Spleen (tissue), 11 donors: Measurements from ENCODE around the gene CIP2A. TPM values are rescaled to one million over a fixed set of nuclear protein-coding genes. Genes with fewer than 3 reads are reported as not detected.

Experiments
- DNase-seq: peaks from one replicate; pipeline ENCODE4 v3.0.0-alpha.2; 2020
- H3K27ac ChIP-seq, 8 donors: fragments of 200-600 bp; sonication (generic) in 7 of 8; 1 replicate in 4 of 8; 2 replicates in 4 of 8; pipeline versions ENCODE4 v1.5.0 to v1.8.0; 2016 to 2021; ENCODE audit warnings: inconsistent platforms in 4 of 8, mild to moderate bottlenecking in 4 of 8, moderate library complexity in 1 of 8
- H3K27me3 ChIP-seq, 7 donors: fragments of 200-600 bp; sonication (generic) in 6 of 7; replicated peaks in 1 of 7; 1 replicate in 4 of 7; 2 replicates in 3 of 7; pipeline versions ENCODE4 v1.5.0 to v1.8.0; 2016 to 2021; ENCODE audit warnings: inconsistent platforms in 3 of 7, mild to moderate bottlenecking in 1 of 7
- H3K36me3 ChIP-seq, 6 donors: fragments of 200-600 bp; sonication (generic) in 5 of 6; 1 replicate in 4 of 6; 2 replicates in 2 of 6; pipeline versions ENCODE4 v1.5.0 to v1.8.0; 2016 to 2021; ENCODE audit warnings: inconsistent platforms in 2 of 6
- H3K4me1 ChIP-seq, 6 donors: fragments of 200-600 bp; sonication (generic) in 5 of 6; 1 replicate in 3 of 6; 2 replicates in 3 of 6; pipeline versions ENCODE4 v1.5.0 to v1.8.0; 2016 to 2021; ENCODE audit warnings: inconsistent platforms in 3 of 6
- H3K4me3 ChIP-seq, 8 donors: fragments of 200-600 bp; sonication (generic) in 7 of 8; 1 replicate in 4 of 8; 2 replicates in 4 of 8; pipeline versions ENCODE4 v1.5.0 to v1.8.0; 2016 to 2021; ENCODE audit warnings: inconsistent platforms in 4 of 8, mild to moderate bottlenecking in 4 of 8, moderate library complexity in 2 of 8
- H3K9me3 ChIP-seq, 8 donors: fragments of 200-600 bp; sonication (generic) in 7 of 8; 1 replicate in 4 of 8; 2 replicates in 4 of 8; pipeline versions ENCODE4 v1.5.0 to v1.8.0; 2016 to 2021; ENCODE audit warnings: inconsistent platforms in 4 of 8
- POLR2A ChIP-seq, 3 donors: fragments of 450-650 bp; IDR thresholded peaks; one replicate each; pipeline ENCODE4 v1.5.1; 2017; ENCODE audit warnings: antibody characterized with exemption in 3 of 3, mild to moderate bottlenecking in 1 of 3
- POLR2AphosphoS5 ChIP-seq, 3 donors: sonication (generic); formaldehyde crosslinking; IDR thresholded peaks; one replicate each; pipeline ENCODE4 v1.5.1; 2017; ENCODE audit warnings: antibody characterized with exemption in 3 of 3
- WGBS, 5 donors: extraction: QIAGEN DNeasy Blood & Tissue Kit in 3 of 5; methylation state at CpG; one replicate each; pipeline versions ENCODE4 v1.1.5 to v1.1.7; 2013 to 2018; 5-methylcytosine and 5-hydroxymethylcytosine counted together
- intact Hi-C: fragments of 100-400 bp; cut with DNase I; formaldehyde crosslinking; loops from one replicate; pipeline ENCODE4 v1.15.0; 2023; ENCODE audit warnings: low total_unique reads
- polyA plus RNA-seq, 3 donors: library from polyadenylated mRNA; stranded (reverse); fragments of 200-250 nt; gene quantifications; one replicate each; pipeline ENCODE4 v1.2.1, GENCODE V29; 2013
- total RNA-seq, 7 donors: library from RNA; depleted of rRNA in 3 of 7; stranded (reverse); fragments of >200 nt in 3 of 7; fragmentation: NEBNext Ultra II Directional in 4 of 7; extraction: Animal tissue kit (Norgen Biotek cat#: 25700) in 4 of 7; gene quantifications; one replicate each; pipeline versions ENCODE4 v1.1.0 to v1.2.1, GENCODE V29; 2016 to 2021
- TF ChIP-seq, protein P1 (sequence below), 11 experiments: fragments of 200-600 bp in 7 of 11; fragments of 450-650 bp in 4 of 11; sonication (generic) in 4 of 11; IDR thresholded peaks in 8 of 11; conservative IDR thresholded peaks in 3 of 11; 1 replicate in 7 of 11; 2 replicates in 4 of 11; pipeline versions ENCODE4 v1.4.0 to v1.8.0; 2016 to 2021; ENCODE audit warnings: antibody characterized with exemption in 11 of 11, inconsistent platforms in 4 of 11, mild to moderate bottlenecking in 1 of 11
- donor health status: healthy with polysubstance abuse.
- donor health status: DM: no; HTN: no; CAD: no; lungs with moderate emphysema.
- donor health status: DM: no; HTN: no; CAD: no.
- donor health status: Bipolar disorder and iron deficiency.
- donor health status: healthy.
- donor health status: DM: no; HTN: no; CAD: no.
- donor health status: DM: yes; HTN: yes; CAD: no.

The CIP2A gene
- total and polyA plus RNA-seq, 10 donors, result 2.2 to 15.7 (median 8.1) TPM

DNA sequence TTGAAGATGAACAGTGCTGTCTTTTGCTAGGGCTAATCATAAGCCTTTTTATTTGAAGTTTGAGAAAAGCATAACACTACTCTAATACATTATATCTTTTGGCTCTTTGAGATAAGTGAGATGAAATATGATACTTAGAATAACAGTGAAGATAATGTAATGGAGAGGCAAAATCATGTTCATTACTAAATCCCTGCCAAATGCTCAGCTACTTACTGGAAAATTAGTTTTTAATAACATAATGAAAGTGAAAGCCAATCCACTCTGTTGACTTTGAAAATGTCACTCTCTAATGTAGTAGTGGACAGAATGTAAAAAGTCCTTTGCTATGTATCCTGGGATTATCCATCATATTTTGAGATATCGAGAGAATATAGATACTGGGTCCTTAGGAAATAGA lies 43.0 kb downstream of the CIP2A start:
- no peak for DNase-seq
- Histone ChIP-seq H3K9me3 (no peaks in the 10 kb centered on the region), H3K4me3 (peak overlapping the region in 5 of 8 donors; percentile 4 to 56 (median 14)), H3K4me1 (peaks cover 0 to 20% (median 16%) of the 10 kb centered on the region in 6 donors), H3K27ac (peak overlapping the region in 6 of 8 donors; percentile 22 to 58 (median 34)), H3K27me3 (no peaks in the 10 kb centered on the region), H3K36me3 (peaks cover 0 to 36% (median 0%) of the 10 kb centered on the region in 6 donors)
- TF ChIP-seq POLR2AphosphoS5 (IDR thresholded peaks at IDR 0.05), result no peak
- WGBS, 5 donors, result 65 to 82% (median 74%) methylated on average over 1 of the region's 1 CpG
- intact Hi-C loops, result no loop called here

- 34 to 60% (median 50%) methylated on average over 4 of the region's 4 CpGs for WGBS, 5 donors
- intact Hi-C loops, result no loop called here
- no peak for TF ChIP-seq POLR2AphosphoS5 (IDR thresholded peaks at IDR 0.05)
- TF ChIP-seq POLR2A (IDR thresholded peaks at IDR 0.05), result no peak
Measured at GRCh38 chr3:108538083-108538482, 51.2 kb downstream of the CIP2A start.

GRCh38 chr3:108528459-108529252 lies 60.6 kb downstream of the CIP2A start:
- H3K27ac ChIP-seq, result peak overlapping the region in 3 of 8 donors; percentile 2 to 24 (median 5)

More at GRCh38 chr3:108538083-108538482, 51.2 kb downstream of the CIP2A start:
- Histone ChIP-seq H3K27ac (peak overlapping the region in 1 of 8 donors; percentile 11), H3K4me3 (no peak overlapping the region), H3K4me1 (peaks cover 0 to 9% (median 2%) of the 10 kb centered on the region in 6 donors), H3K9me3 (no peaks in the 10 kb centered on the region), H3K27me3 (no peaks in the 10 kb centered on the region), H3K36me3 (peaks cover 0 to 5% (median 0%) of the 10 kb centered on the region in 6 donors)
- DNase-seq, result no peak

DNA sequence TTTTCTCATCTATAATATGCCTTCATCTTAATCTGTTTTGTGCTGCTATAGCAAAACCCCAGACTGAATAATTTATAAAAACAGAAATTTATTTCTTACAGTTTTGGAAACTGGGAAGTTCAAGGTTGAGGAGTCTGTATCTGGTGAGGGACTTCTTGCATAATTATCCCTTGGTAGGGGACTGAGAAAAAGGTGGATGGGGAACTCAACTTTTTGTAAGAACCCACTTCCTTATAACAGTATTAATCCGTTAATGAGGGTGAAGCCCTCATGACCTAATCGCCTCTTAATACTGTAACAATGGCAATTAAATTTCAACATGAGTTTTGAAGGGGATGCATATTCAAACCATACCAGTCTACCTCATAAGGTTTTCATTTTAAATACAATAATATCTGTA lies 61.4 kb downstream of the CIP2A start:
- H3K27ac ChIP-seq, result no peak overlapping the region
- H3K4me3 ChIP-seq, result no peak overlapping the region
- H3K27me3 ChIP-seq, result no peaks in the 10 kb centered on the region
- TF ChIP-seq POLR2A (IDR thresholded peaks at IDR 0.05) (no peak), POLR2AphosphoS5 (IDR thresholded peaks at IDR 0.05) (no peak)
- TF ChIP-seq, protein P1, sequence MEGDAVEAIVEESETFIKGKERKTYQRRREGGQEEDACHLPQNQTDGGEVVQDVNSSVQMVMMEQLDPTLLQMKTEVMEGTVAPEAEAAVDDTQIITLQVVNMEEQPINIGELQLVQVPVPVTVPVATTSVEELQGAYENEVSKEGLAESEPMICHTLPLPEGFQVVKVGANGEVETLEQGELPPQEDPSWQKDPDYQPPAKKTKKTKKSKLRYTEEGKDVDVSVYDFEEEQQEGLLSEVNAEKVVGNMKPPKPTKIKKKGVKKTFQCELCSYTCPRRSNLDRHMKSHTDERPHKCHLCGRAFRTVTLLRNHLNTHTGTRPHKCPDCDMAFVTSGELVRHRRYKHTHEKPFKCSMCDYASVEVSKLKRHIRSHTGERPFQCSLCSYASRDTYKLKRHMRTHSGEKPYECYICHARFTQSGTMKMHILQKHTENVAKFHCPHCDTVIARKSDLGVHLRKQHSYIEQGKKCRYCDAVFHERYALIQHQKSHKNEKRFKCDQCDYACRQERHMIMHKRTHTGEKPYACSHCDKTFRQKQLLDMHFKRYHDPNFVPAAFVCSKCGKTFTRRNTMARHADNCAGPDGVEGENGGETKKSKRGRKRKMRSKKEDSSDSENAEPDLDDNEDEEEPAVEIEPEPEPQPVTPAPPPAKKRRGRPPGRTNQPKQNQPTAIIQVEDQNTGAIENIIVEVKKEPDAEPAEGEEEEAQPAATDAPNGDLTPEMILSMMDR (IDR thresholded peaks at IDR 0.05 in 8 of 11, conservative IDR thresholded peaks at IDR 0.05 in 3 of 11), result no peak
- H3K9me3 ChIP-seq, result no peaks in the 10 kb centered on the region
- peaks cover 0 to 15% (median 5%) of the 10 kb centered on the region in 6 donors for H3K4me1 ChIP-seq
- DNase-seq, result no peak
- intact Hi-C loops, result no loop called here
- WGBS, 5 donors, result 34 to 73% (median 66%) methylated on average over 2 of the region's 2 CpGs
- no peaks in the 10 kb centered on the region for H3K36me3 ChIP-seq

More at GRCh38 chr3:108528459-108529252, 60.6 kb downstream of the CIP2A start:
- Histone ChIP-seq H3K4me1 (peaks cover 0 to 15% (median 5%) of the 10 kb centered on the region in 6 donors), H3K27me3 (no peaks in the 10 kb centered on the region), H3K9me3 (no peaks in the 10 kb centered on the region), H3K4me3 (no peak overlapping the region), H3K36me3 (no peaks in the 10 kb centered on the region)
- TF ChIP-seq POLR2A (IDR thresholded peaks at IDR 0.05) (no peak), POLR2AphosphoS5 (IDR thresholded peaks at IDR 0.05) (no peak)
- TF ChIP-seq, protein P1 (IDR thresholded peaks at IDR 0.05 in 8 of 11, conservative IDR thresholded peaks at IDR 0.05 in 3 of 11), result no peak
- no peak for DNase-seq
- intact Hi-C loops, result no loop called here
- WGBS, 5 donors, result 32 to 43% (median 38%) methylated on average over 3 of the region's 3 CpGs

GRCh38 chr3:108527109-108527508 lies 62.1 kb downstream of the CIP2A start:
- H3K27ac ChIP-seq, result no peak overlapping the region
- no peaks in the 10 kb centered on the region for H3K9me3 ChIP-seq
- H3K4me3 ChIP-seq, result no peak overlapping the region
- no peaks in the 10 kb centered on the region for H3K36me3 ChIP-seq
- H3K4me1 ChIP-seq, result peaks cover 0 to 15% (median 5%) of the 10 kb centered on the region in 6 donors
- TF ChIP-seq, protein P1 (IDR thresholded peaks at IDR 0.05 in 8 of 11, conservative IDR thresholded peaks at IDR 0.05 in 3 of 11), result no peak
- TF ChIP-seq POLR2AphosphoS5 (IDR thresholded peaks at IDR 0.05) (no peak), POLR2A (IDR thresholded peaks at IDR 0.05) (no peak)
- intact Hi-C loops, result no loop called here
- no peak for DNase-seq
- H3K27me3 ChIP-seq, result no peaks in the 10 kb centered on the region
